GM21526 (cell line): ENCODE measurements around the gene ADSS1.
"Not testable (repeated sequence)": the region's sequence is repeated elsewhere in the genome, so short reads cannot be mapped to it uniquely, and the experiment has no call there.

Source experiments
- ATAC-seq: cut with Tn5 transposase; IDR thresholded peaks from one replicate; pipeline ENCODE4 v1.9.1; 2021; ENCODE audit warnings: moderate library complexity; ENCODE audit not compliant: unreplicated experiment, low FRiP score

ADSS1 gene

GRCh38 chr14:104712881-104713734 is 10.9 kb upstream of the ADSS1 start:
- ATAC-seq, result no peak

- no peak for ATAC-seq
These were observed 10.0 kb upstream of the ADSS1 start for GRCh38 chr14:104714066-104714465.

DNA sequence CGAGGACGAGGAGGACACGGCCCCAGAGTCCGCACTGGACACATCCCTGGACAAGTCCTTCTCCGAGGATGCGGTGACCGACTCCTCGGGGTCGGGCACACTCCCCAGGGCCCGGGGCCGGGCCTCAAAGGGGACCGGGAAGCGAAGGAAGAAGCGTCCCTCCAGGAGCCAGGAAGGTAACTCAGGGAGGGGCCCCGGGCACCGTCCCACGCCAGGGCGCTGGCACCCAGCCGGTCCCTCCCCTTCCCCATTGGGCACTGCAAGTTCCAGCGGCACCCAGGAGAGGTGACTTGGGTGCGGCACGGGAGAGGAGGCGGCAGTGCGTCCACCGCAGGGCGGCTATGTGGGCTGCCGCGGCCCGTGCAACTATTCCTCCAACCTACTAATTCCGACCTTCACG is 9.3 kb upstream of the ADSS1 start:
- no peak for ATAC-seq

DNA sequence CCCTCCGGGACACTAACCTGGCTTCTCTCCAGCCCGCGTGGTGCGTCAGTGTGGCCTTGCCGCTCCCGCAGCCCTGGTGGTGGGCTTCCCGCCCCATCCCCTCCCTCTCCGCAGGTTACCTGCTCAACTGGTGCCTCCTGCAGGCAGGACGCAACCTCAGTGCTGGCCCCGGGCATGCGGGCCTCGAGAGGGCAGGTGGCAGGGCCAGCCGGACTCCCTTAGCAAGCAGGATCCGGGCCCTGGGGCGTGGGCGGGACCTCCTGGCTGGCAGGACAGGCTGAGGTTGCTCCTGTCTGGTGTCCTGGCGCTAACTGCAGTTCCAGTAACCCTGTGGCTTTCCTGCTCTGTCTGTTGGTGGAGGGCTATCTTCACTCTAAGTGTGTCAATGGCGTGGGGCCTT is 8.6 kb upstream of the ADSS1 start:
- no peak for ATAC-seq

DNA sequence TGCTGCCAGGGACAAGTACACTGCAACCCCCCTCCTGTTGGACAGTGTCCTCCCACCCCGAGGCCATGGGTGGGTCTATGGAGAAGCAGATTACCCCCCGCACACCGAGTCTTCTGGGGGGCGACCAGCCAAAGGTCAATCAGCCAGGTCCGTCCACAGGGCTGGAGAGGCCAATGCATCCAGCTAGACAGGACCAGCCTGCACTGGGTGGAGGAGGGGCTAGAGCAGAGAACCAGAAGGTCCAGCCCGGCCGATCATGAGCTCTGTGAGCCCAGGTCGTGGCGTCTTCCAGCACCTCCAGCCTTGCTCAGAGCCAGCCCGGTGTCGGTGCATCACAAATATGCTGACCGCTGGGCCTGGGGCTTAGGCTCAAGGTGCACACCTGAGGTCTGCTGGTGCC is 8.2 kb upstream of the ADSS1 start:
- no peak for ATAC-seq

GRCh38 chr14:104717137-104717536 is 6.9 kb upstream of the ADSS1 start:
- ATAC-seq, result no peak

GRCh38 chr14:104717646-104718045 is 6.4 kb upstream of the ADSS1 start:
- ATAC-seq, result no peak

DNA sequence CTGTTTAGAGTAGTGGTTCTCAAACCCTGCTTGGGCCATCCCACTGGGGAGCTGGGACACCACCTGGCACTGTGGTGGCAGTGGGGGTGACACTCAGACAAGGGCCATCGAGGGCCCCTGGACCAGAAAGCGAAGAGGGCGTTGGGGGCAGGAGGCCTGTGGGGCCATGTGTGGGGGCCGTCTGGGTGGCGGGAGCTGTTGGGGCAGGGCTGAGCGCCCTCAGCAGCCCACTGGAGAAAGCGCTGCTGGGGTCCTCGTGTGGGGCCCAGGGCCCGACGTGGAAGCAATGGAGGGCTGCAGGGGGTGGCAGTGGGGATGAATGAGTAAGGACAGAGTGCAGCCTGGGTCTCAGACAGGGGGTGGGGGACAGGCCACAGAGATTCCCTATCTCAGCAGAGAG is 5.9 kb upstream of the ADSS1 start:
- ATAC-seq, result no peak

- ATAC-seq, result no peak
These were observed 5.2 kb upstream of the ADSS1 start for GRCh38 chr14:104718871-104719270.

- ATAC-seq, result no peak
These were observed 4.7 kb upstream of the ADSS1 start for GRCh38 chr14:104719343-104719742.

- no peak for ATAC-seq
These were observed 2.3 kb upstream of the ADSS1 start for GRCh38 chr14:104721505-104722431.

DNA sequence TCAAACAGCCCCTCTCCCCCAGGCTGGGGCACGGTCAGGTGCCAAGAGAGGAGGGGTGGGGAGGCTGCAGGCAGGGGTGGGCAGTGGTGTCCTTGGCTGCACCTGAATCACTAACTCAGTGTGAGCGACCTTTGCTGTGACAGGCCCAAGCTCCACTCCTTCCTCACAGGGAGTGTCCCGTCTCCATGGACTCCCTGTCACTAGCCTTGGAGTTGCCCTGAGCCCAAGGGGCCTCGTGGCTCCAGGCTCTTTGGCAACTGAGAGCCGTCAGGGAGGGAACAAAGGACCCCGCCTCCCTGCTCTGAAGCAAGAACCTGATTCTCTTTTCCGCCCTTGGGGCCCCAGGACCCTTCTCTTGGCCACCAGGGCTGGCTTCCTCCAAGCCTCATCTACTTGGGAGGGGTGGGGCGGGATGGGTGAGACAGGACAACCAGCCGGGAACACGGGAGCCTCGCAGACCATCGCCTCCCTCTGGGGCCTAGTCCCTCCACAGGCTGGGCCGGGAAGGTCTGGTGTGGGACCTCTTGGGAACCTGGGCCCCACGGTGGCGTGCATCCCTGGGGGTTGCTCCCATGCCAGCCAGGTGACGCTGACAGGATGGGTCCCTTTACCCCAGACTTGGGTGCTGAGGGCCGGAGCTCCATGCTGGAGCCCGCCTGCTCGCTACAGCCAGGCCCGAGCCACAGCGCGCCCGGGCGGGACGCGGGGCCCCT is 935 bp upstream of the ADSS1 start:
- ATAC-seq, result no peak

DNA sequence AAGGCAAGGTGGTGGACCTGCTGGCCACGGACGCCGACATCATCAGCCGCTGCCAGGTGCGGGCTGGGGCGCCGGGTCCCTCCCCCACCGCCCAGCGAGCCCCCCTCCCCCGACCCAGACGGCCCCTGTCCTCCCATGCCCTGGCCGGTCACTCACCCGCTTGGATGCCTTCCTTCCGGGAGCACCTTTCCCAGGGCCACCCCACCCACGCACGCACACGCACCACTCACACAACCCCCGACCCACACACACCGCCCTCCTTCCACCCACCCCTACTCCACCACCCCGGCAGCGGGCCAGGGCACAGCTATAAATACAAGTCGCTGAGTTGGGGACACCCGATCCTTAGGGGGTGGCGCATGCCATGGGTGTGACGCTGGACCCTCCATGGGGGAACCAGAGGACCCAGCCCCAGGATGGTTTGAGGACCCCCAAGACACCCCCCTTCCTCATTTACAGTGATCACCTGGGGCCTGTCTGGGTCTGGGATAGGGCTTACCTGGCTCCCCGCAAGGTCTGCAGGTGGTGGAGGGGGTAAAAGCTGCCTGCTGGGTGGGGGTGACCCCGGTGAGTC is 465 bp downstream of the ADSS1 start:
- peak; percentile 7 for ATAC-seq

DNA sequence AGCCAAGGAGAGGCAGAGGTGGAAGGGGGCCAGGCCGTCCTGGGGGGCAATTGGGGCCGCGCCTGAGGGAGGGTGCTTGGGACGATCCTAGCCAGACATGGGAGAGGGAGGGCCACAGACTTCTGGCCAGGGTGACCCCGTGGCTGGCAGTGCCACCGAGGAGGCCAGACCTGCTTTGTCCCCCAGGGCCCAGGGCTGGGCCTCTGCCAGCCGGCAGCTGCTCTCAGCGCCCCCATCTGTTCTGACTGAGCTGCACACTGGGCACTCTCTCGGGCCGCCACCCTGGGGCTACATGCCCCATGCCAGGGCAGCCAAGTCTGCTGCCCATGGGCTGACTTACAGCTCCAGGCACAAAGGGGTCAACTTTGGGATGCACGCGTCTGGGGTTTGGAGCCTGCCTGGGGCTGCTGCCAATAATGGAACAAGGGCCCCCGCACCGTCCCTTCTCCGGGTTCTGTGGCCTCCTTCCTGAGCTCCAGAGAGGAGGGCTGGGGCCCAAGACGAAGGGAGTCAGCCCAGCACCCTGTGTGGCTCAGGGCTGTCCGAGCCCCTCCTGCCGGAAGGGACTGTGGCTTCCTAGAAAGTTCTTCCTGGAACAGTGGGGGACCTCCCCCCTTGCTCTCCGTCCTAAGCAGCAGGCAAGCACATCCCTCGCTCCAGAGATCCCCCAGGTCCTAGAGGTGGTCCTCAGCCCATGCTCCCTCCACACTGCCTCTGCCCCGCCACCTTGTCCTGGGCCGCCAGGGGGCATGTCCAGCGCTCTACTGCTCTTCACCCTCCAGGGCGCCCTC is 1.1 kb downstream of the ADSS1 start:
- no peak for ATAC-seq

- no peak for ATAC-seq
These were observed 1.9 kb downstream of the ADSS1 start for GRCh38 chr14:104725772-104726548.

GRCh38 chr14:104726600-104727451 is 2.8 kb downstream of the ADSS1 start:
- no peak for ATAC-seq

GRCh38 chr14:104728631-104729030 is 4.6 kb downstream of the ADSS1 start:
- no peak for ATAC-seq

DNA sequence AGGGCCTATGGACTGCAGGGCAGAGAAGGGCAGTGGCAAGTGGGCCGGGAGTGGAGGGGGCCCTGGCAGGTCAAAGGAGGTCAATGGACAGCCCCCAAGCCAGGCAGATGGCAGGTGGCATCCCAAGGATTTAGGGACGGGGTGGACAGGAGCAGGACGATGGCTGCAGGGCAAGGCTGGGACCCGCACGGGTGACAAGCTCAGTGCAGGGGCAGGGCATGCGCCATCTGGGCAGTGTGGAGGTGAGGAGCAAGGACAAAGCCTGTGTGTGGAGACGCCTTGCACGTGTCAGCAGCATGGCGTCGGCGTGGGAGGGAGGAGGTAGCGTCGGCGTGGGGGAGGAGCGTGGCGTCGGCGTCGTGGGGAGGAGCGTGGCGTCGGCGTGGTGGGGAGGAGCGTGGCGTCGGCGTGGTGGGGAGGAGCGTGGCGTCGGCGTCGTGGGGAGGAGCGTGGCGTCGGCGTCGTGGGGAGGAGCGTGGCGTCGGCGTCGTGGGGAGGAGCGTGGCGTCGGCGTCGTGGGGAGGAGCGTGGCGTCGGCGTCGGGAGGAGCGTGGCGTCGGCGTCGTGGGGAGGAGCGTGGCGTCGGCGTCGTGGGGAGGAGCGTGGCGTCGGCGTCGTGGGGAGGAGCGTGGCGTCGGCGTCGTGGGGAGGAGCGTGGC is 5.3 kb downstream of the ADSS1 start:
- ATAC-seq, result not testable (repeated sequence)
